ENCODE data around the gene HK2.

DNA sequence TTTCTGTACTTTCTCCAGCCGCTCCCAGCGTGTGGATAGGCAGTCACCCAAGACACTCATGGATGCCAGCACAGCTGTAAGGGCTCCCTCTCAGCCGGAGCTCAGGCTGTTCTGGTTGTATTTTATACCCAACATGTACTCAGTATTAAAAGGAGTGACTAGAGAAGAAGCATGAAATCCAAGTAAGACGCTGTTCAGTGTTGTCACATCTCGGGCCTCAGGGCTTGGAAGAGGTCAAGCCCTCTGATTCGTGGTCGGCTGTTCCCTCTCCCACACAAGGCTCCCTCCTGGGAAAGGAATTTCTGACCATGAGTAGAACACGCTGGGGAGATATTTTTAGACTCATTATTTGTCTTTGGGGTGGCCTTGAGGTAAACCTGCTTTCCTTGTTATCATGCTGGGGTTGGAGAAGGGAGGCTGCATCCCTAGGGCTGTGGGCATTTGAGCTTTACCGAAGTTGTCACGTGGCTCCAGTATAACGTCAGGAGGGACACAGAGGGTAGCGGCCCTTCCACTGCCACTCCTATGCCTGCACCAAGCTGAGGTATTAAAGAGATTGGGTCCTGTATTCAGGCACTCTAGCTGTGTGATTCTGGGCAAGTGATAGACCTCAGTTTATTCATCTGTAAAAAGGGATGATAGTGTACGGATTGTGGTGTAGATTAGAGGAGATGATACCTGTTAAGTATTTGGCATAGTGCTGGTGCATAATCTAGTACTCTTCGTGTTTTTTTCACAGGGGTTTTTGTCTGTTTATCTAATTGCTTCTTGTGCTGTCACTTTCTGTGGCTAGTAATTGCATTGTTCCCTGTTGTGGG lies 34.1 kb downstream of the HK2 start:
- TF ChIP-seq, protein P1, sequence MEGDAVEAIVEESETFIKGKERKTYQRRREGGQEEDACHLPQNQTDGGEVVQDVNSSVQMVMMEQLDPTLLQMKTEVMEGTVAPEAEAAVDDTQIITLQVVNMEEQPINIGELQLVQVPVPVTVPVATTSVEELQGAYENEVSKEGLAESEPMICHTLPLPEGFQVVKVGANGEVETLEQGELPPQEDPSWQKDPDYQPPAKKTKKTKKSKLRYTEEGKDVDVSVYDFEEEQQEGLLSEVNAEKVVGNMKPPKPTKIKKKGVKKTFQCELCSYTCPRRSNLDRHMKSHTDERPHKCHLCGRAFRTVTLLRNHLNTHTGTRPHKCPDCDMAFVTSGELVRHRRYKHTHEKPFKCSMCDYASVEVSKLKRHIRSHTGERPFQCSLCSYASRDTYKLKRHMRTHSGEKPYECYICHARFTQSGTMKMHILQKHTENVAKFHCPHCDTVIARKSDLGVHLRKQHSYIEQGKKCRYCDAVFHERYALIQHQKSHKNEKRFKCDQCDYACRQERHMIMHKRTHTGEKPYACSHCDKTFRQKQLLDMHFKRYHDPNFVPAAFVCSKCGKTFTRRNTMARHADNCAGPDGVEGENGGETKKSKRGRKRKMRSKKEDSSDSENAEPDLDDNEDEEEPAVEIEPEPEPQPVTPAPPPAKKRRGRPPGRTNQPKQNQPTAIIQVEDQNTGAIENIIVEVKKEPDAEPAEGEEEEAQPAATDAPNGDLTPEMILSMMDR (IDR thresholded peaks at IDR 0.05; ENCODE audit: insufficient read depth, low read length), result no peak
- TF ChIP-seq POLR2AphosphoS5 (IDR thresholded peaks at IDR 0.05; ENCODE audit: low read depth) (no peak), SPI1 (IDR thresholded peaks at IDR 0.05; ENCODE audit: borderline replicate concordance, low read depth) (no peak), REST (IDR thresholded peaks at IDR 0.05; ENCODE audit: insufficient replicate concordance, low read depth) (no peak)
